HT-29 (cell line): Measurements from ENCODE around the gene MTHFD2L. TPM values are rescaled to one million over a fixed set of nuclear protein-coding genes. Genes with fewer than 3 reads are reported as not detected.

Source experiments
- DNase-seq: peaks from one replicate; pipeline ENCODE4 v3.0.0-alpha.2; 2015; ENCODE audit warnings: low spot score
- total RNA-seq: library from RNA; depleted of rRNA; stranded (reverse); fragments of >200 nt; shearing (Covaris generic); gene quantifications from 2 replicates; pipeline ENCODE4 v1.2.3, GENCODE V29; 2014

The MTHFD2L gene
- total RNA-seq, 1 experiment from 2014 or later: 18.4 TPM

DNA sequence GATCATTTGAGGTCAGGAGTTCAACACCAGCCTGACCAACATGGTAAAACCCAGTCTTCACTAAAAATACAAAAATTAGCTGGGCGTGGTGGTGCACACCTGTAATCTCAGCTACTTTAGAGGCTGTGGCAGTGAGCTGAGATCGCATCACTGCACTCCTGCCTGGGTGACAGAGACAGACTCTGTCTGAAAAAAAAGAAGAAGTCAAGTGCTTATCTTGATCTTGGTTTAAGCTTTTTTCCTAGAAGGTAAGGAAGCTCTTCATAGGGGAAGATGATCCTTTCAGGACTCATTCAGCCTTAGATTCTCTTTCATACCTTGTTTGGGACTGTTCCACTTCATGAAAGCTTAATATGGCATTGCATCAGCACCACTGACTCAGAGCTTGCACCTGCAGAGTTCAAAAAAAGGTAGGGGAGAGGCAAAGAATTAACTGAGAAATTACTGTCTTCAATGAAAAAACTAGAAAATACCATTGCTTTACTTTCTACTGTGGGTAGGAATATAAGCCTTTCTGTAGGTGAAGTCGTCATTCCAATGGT lies 79.6 kb downstream of the MTHFD2L start:
- no peak for DNase-seq

DNA sequence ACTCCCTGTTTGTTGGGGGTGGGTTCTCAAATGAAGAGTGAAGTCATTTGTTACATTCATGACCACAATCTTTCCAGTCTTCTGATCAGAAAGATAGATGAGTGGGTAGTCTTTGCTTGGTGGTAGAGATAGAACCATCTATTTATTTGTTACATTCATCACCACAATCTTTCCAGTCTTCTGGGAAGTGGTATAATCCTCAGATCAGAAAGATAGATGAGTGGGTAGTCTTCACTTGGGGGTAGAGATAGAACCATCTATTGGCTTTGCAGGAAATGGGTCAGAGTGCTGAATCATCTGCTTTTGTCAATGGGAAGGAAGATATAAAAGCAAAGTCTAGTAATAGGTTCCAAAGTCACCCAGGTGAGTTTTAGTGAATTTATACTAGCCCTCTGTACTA lies 86.1 kb downstream of the MTHFD2L start:
- DNase-seq: no peak

DNA sequence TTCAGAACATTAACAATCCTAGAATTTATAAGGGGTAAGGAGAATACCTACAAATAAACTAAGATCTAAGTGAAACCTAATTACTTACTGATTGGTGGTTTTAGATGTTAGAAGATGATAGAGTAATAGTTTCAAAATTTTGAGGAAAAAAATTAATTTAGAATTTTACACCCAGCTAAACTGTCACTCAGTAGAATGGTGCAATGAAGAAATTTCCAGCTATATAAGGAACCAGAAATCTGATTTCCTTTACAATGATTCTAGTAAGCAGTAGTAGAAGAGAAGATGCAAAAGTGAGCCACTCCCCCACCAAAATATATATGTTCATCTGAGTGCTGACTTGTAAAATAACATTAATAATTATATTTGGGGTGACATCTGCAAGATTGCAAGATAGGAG lies 95.0 kb downstream of the MTHFD2L start:
- DNase-seq: no peak

DNA sequence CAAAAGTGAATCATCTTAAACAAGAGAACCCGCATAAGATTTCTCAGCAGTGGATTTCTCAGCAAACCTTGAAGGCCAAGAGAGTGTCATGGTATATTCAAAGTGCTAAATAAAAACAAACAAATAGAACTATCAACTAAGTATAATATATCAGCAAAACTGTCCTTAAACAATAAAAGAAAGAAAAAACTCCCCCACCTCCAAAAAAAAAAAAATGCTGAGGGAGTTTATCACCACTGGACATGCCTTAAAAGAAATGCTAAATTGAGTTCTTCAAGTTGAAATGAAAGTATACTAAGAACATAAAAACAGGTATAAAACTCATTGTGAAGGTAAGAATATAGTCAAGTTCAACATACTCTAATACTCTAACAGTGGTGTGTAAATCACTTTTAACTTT lies 96.5 kb downstream of the MTHFD2L start:
- DNase-seq: no peak

DNA sequence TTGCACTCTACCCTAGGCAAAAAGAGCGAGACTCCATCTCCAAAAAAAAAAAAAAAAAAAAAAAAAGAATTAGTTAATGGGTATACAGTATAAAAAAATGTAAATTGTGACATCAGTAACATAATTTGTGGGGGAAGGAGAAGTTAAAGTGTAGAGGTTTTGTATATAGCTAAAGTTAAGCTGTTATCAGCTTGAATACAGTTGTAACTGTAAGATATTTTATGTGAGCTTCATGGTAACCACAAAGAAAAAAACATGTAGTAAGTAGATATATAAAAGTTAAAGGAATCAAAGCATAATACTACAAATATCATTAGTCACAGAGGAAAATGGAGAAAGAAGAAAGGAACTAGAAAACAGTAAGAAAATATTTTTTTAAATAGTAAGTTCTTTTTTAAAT lies 97.2 kb downstream of the MTHFD2L start:
- no peak for DNase-seq

DNA sequence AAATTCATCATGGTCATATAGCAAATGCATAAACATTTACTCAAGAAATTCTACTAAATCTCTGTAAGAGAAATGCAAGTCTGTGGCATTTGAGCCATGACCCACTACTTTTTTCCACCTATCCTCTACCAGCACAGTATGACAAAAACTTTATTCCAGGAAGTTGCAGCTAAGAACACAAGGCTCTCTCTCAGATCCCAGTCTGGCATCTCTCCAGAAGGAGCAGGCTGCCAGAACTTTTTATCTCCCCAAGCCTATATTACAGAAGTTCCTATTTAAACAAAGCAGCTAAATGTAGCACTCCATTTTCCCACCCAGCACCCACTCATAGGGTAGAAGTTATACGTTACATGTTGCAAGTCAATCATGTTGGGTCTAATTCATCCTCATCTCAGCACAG lies 101.0 kb downstream of the MTHFD2L start:
- DNase-seq: peak; percentile 38

DNA sequence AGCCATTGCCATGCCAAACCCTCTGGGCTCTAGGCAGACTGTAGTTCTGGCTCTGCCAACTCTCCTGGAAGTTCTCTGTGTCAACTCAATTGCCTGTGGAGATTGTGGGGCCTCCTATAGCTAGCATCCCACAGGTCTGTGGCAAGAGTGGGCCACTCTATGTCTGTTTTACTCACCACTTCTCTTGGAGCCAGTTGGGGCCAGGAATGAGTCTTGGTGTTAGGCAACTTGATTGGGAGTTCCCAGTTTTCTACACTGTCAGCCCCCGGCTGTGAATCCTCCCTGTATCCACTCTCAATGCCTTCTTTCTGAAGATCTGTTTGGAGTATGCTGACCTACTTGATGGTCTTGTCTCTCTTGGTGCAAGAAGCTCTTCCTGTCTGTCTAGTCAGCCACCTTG lies 102.1 kb downstream of the MTHFD2L start:
- DNase-seq: no peak

DNA sequence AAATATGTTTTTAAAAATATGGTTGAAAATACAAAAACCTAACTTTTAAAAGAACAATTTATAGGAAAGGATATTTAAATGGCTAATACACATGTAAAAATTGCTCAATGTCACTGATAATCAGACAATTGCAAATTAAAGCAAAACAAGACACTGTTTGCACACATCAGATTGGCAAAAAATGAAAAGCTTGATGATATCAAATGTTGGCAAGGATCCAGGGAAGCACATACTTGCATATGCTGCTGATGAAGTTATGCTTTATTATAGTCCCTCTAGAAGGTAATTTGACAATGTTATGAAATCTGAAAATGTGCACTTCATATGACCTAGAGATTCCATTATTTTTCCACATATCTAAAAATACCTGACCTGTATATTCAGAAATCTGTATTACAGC lies 104.6 kb downstream of the MTHFD2L start:
- DNase-seq: peak; percentile 9

DNA sequence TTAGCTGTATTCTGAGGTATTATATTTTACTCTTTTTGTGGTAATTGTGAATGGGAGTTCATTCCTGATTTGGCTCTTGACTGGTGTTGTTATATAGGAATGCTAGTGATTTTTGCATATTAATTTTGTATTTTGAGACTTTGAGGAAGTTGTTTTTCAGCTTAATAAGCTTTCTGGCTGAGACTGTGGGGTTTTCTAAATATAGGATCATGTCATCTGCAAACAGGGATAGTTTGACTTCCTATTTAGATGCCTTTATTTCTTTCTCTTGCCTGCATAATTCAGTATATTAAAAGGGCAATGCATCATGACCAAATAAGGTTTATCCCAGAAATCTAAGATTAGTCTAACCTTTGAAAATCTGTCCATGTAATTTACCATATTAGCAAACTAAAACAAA lies 105.6 kb downstream of the MTHFD2L start:
- DNase-seq: no peak

DNA sequence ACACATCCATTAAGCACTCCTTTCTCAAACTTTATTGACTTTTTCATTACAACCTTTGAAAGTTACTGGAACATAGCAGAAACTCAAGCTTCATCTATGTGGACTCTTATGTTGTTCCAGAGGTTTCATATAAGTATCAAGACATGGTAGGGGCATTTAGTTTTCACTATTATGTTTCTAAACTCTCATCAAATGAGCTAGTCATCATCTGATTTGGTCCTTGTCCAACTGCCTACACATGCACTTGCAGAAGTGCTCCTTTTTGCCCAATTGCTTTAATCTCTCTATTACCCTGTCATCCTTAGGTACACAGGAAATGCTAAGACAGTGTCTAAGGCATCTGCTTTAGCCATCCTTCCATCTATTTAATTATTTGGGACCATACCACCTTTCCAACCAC lies 108.2 kb downstream of the MTHFD2L start:
- no peak for DNase-seq

DNA sequence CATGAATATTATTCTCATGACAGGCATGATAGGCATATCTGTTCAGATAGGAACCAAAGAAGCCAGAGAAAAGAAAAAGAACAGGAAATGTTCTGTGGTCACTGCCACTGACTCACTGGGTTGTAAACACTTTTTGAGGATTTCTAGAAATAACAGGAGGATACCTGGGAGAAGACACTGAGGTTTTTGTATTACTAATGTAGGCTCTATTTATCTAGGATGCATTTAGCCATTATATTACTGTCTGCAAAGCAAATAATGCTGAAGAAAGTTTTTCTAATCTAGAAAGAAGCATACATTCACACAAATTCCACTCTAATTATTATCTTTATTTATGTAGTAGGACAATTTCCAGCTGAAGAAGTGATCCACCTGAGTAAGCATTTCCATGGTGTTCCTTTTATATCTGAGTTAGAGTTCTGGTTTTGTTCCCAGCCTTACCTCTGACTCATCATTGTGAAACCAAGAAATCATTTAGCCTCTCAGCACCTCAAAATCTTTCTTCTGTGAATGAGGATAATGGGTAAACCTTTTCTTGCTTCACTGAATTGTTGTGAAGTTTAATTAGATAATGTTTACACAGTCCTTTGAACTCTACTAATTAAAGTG lies 110.2 kb downstream of the MTHFD2L start:
- peak; percentile 59 for DNase-seq

DNA sequence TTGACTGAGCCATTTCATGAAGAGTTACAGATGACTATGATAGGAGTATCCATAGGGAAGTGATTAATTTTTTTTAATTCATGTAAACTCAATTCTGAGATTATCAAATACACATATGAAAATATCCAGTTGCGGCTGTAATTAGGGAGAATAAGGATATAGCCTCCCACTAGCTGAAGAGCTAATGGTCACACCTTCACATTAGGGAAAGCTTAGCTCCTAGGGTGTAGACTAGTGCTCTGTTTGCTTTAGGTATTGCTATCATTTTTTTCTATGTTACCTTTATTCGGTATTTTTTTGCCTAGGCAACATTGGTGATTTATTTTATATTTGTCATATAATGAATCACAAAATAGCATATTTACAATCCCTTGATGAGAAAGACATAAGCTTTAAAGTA lies 110.7 kb downstream of the MTHFD2L start:
- no peak for DNase-seq

DNA sequence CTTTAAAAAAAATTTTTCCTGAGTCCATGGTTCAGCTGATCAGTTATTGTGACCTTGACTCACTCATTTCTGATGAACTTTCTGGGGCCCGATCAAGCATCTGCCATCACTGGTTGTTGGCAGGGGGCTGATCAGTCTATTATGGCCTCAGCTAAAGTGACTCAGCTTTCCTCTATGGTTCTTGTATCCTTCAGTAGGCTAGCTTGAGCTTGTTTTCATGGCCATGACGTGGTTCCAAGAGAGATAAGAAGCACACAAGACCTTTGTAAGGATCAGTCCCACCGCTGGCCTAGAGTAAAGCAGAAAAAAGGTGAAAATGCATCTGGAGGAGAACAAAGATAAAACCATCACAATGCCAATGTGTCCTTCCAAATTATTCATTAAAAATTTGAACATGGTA lies 120.6 kb downstream of the MTHFD2L start:
- DNase-seq: no peak

DNA sequence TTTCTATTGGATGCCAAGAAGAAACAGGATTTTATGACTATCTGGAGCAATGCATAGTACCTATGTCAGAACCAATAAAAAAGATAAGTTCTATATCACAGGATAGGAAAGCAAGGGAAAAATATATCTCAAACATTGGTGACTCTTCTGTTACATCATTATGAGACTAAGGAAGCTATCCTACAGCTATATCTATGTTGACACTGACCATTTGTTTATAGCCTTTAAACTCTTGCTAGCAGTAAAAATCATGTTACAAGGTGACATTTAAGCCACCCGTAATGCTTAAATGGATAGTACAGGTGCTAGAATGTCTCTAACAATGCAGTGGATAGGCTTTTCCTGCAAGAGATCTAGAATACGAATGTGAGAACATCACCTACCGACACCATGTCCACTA lies 121.8 kb downstream of the MTHFD2L start:
- no peak for DNase-seq

DNA sequence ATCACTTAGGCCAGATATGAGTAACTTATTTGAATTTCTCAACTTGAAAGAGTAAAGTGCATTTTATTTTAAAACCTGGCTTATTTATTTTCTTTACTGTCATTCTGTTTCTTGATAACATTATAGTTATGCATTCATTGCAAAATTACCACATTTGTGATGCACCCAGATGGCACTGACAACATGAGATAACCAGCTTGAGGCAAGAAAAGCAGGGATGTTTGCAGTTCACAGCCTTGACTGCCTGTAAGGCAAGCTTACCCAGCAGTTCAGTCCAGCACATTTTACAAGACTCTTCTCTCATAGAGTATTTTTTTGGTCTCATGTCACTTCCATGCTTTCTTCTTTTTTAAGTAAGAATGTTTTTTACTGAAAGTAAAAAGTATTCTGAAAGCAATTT lies 125.0 kb downstream of the MTHFD2L start:
- DNase-seq: no peak

DNA sequence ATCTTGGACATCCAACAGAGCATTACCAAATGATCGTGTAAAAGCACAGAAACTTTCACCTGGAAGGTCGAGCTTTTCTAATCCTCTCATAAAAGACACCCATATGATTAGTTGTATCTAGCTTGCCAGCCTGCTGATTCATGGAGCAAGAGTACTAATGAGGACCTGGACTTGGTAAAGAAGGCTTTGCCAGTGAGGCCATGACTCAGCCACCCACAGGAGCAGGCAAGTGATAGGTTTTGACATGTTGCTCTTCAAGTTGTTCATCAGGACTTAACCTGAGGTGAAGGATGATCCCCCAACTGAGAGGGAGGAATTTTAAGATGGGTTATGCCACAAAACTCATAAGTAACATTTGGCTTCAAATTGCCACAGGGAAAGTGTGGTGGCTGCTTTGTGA lies 125.7 kb downstream of the MTHFD2L start:
- peak; percentile 65 for DNase-seq

DNA sequence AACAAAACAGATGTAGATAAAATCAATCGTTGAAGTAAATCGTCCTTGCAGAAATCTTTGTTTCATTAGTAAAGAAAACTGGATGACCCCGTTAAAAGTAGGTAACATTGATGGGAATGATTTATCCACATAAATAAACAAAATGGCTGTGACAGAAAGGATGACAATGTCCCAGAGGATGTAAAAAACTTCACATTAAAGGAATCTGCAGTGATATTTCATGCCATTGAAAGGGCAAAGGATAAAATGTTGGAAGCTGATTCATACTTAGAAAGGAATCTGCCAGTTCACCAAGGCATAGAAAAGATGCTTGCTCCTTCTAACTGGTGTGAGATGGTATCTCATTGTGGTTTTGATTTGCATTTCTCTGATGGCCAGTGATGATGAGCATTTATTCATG lies 126.1 kb downstream of the MTHFD2L start:
- peak; percentile 45 for DNase-seq

DNA sequence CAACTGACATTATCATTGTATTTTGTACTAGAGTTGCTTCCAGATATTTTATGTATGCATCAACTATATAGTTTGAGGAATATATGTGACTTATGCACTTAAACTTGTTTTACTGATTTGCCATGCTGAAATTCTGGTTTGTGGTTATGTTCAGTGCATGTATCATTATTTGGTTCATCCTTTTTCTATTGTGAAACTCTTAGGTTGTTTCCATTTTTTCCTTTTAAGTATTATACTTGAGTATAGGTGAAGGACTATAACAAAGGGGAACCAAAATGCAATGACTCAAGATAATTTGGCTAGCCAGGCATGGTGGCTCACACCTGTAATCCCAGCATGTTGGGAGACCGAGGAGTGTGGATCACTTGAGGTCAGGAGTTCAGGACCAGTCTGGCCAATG lies 129.2 kb downstream of the MTHFD2L start:
- DNase-seq: no peak

DNA sequence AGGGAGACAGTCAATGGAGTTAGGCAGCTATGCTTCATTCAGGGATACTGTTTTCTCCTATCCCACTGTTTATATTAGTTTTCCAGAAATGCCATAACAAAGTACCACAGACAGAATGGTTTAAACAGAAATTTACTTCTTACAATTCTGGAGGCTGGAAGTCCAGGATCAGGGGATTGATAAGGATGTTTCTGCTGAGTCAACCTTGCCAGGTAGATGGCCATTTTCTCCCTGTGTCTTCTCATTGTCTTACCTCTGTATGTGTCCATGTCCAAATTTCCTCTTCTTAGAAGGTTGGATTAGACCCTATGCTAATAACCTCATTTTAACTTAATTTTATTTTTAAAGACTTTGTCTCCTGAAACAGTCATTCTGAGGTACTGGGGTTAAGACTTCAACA lies 129.9 kb downstream of the MTHFD2L start:
- DNase-seq: no peak

DNA sequence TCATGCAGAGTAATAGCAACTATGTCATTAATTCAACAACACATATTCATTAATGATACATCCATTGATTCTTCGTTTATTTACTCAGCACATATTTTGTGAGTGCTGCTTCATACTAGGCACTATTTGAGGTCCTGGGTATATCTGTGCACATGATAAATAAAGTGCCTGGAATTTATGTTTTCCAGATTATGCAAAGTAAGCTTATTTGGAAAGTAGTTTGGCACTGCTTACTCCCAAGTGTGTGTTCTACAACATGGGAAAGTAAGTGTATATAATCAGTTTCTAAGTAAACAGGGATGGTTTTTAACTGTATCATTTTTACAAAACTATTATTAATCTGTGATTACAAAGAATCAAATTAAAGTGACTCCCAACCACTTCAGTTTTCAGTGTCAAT lies 133.6 kb downstream of the MTHFD2L start:
- DNase-seq: no peak

DNA sequence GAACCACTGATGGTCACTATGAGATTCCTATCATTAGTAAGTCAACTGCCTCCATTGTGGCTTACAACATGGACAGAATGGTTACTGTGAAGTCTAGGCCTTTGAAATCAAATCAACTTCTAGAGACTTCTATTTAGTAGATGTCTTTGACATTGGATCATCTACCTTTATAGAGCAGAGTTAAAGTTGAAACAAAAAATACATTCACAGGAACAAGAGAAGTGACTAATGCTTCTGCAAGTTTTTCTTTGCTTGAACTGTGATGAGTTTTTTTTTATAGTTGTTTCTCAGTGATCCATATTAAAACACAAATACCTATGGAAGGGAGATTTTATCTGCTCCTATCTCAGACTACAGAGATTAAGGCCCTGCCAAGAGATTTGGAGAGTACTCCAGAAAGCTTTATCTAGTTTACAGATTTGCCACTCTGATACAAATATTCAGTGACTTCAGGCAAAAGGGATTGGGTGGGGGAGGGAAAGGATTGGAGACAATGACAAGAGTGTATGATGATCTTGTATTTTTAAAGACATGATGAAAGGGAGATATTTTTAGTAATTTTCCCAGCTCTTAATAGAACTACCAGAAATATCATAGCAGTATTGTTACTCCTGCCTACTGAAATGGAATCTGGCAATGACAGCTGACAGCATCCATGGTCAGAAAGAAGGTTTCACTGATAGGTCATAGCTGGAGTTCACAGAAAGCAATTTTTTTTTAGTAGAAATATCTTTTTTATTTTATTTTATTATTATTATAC lies 134.4 kb downstream of the MTHFD2L start:
- no peak for DNase-seq

DNA sequence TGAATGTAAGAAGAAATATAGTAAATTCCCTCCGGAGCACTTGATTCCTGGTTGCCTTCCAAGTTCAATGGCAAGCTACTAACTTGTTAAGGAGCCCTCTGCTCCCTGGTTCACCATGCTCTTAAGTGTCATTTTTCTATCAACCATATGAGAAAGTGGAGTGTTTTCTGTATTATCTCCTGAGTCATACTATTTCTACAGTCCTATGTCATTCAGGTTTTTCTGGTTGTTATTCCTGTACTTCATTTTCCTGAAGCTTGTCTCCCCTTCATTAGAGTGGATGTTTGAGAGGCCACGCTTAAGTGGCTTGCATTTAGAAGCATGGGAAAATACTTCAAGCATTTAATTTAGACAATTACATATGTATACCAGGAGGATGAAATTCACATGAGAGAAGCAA lies 135.6 kb downstream of the MTHFD2L start:
- DNase-seq: no peak

DNA sequence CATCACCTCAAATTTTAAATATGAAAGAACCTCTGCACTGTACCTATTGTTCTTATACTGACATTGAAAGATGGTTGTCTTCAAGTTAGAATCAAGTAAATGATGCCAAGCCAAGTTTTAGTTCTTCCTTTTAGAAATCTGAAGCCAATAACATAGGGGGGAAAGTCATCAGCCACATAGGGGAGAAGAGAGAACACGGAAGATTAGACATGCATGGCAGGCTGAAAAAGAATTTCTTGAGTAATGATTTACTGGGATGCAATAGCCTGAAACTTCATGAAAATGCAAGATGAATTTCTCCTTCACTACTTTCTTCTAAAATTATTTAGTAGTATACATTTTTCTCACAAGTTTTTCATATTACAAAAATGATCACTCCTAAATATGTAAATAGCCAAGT lies 136.8 kb downstream of the MTHFD2L start:
- no peak for DNase-seq
